Placental pericyte (primary cell): Measurements from ENCODE around the gene TCEAL6. TPM values are rescaled to one million over a fixed set of nuclear protein-coding genes. Genes with fewer than 3 reads are reported as not detected.

Source experiments
- total RNA-seq: library from RNA; depleted of rRNA; stranded (reverse); fragments of >200 nt; gene quantifications from 2 replicates; pipeline ENCODE4 v1.2.3, GENCODE V29; 2012

TCEAL6 gene
- total RNA-seq: not detected in 2 replicates

DNA sequence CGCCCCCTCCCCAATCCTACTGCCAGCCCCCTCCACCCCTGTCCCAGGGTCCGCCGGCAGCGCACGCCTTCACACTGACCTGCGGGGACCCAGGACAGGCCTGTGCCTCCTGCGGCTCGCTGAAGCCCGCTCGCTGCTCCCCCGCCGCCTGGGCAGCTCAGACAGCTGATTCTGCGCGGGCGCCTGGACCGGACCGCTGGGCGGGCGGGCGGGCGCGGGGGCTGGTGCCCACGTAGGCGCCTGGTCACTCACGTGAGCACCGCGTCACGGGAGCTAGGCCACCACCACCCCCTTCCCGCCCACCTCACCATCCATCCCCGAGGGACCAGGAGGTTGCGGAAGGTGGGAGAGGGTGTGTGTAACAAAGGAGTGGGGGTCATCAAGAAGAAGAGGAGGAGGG, at the start of gene TCEAL6:
TCEAL6 (minus strand) TSS at position 208 of the 400 bp plus-strand sequence.

DNA sequence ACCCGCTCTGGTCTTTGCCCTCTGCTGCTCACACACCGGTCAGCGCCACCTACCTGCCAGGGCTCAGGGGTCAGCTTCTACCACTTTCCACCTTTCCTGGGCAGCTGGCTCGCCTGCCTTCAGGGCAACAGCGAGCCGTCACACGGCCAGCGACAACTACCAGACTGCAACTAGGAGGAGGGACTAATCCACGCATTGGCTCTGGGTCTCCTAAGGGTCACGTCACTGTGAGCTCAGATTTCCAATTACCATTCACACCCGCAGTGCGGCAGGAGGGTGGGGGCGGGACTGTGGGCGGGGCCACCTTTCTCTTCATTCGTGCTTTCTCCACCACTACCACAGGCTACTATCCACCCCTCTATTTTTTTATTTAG, 13.5 kb upstream of the TCEAL6 start, which contains the start of gene BEX5:
BEX5 (minus strand) TSS at position 172 of the 374 bp plus-strand sequence. CDS start 1,712 bp downstream, outside the sequence.

DNA sequence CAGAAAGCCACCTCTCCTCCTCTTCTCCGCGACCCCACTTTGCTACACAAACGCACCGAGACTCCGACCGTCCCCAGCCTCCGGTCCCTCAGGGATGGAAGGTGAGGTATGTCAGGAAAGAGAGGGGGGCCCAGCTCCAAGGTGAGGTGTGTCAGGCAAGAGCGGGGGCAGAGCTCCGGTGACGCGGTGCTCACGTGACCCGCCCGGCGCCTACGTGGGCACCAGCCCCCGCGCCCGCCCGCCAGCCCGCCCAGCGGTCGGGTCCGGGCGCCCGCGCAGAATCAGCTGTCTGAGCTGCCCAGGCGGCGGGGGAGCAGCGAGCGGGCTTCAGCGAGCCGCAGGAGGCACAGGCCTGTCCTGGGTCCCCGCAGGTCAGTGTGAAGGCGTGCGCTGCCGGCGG, 16.8 kb downstream of the TCEAL6 start, which contains the start of gene TCEAL2:
TCEAL2 (plus strand) TSS at position 244 of the 400 bp plus-strand sequence. CDS start 1,152 bp downstream, outside the sequence.

Other genes starting within 250 kb of the TCEAL6 start
- 0.22 and 0.72 TPM in 2 replicates for gene ZMAT1, start 210.5 kb downstream of the TCEAL6 start, total RNA-seq
- gene TCEAL2, start 16.8 kb downstream of the TCEAL6 start, total RNA-seq: not detected in 2 replicates
- gene BEX5, start 13.5 kb upstream of the TCEAL6 start, total RNA-seq: not detected in 2 replicates
- gene TCP11X1, start 72.8 kb upstream of the TCEAL6 start, total RNA-seq: not detected in 2 replicates
- gene NXF2, start 104.7 kb upstream of the TCEAL6 start, total RNA-seq: not detected in 2 replicates